GM18508 (cell line): ENCODE data around the gene MAPK9.
"Not testable (repeated sequence)": the region's sequence is repeated elsewhere in the genome, so short reads cannot be mapped to it uniquely, and the experiment has no call there.

ENCODE experiments used
- ATAC-seq: cut with Tn5 transposase; IDR thresholded peaks from one replicate; pipeline ENCODE4 v1.9.1; 2021; ENCODE audit warnings: moderate number of reproducible peaks; ENCODE audit not compliant: insufficient read depth, unreplicated experiment

Gene MAPK9

GRCh38 chr5:180328296-180329137 is 36.6 kb upstream of the MAPK9 start:
- no peak for ATAC-seq

DNA sequence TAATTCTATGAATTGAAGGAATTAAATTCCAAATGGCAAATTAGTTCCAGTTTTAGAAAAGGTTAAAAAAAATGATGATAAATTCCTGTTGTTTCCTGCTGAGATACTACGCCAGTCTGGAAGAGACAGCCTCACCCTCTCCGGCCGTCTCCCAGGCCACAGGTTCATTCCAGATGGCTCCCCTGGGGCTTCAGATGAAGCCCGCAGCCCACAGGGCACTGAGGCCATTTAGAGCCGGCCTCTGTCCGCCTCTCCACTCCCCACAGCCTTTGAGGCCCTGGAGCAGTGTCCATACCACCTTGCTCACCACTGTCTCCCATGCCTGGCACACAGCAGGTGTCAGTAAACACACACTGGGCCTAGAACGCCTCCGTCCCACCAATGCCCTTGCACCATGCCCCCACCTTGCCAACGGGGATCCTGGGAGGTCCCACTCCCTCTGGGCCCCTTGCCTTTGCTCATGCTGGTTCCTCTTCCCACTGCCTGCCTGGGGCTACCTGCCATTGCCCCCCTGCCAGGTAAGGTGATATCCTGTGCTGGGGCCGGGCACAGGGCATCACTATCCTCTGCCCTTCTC is 35.2 kb upstream of the MAPK9 start:
- ATAC-seq: no peak

GRCh38 chr5:180324601-180324950 is 32.7 kb upstream of the MAPK9 start:
- ATAC-seq: no peak

- no peak for ATAC-seq
These were observed 32.2 kb upstream of the MAPK9 start for GRCh38 chr5:180323941-180324600.

- no peak for ATAC-seq
These were observed 31.3 kb upstream of the MAPK9 start for GRCh38 chr5:180323160-180323559.

- ATAC-seq: no peak
These were observed 26.7 kb upstream of the MAPK9 start for GRCh38 chr5:180318456-180319089.

- no peak for ATAC-seq
These were observed 24.7 kb upstream of the MAPK9 start for GRCh38 chr5:180316586-180316985.

DNA sequence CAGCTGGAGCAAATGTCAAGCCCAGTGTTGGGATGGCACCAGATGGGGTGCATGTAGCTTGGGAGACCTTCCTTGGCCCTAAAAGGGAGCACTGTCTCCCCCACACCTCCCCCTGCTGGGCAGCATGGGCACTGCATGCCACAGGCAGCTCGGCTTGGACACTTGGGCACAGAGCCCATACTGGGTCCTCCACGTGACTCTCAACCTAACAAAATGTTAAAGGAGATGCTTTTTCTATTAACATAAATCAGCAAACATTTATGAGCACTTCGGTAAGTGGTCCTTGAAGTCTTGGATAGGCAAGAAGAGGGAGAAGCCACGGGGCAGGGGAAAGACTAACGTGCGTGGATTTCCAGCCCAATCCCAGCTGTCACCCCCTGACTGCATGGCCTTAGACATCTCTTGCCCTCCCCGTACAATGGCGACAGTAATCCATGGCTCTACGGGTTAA is 23.9 kb upstream of the MAPK9 start:
- ATAC-seq: no peak

- ATAC-seq: no peak
These were observed 22.0 kb upstream of the MAPK9 start for GRCh38 chr5:180313677-180314505.

DNA sequence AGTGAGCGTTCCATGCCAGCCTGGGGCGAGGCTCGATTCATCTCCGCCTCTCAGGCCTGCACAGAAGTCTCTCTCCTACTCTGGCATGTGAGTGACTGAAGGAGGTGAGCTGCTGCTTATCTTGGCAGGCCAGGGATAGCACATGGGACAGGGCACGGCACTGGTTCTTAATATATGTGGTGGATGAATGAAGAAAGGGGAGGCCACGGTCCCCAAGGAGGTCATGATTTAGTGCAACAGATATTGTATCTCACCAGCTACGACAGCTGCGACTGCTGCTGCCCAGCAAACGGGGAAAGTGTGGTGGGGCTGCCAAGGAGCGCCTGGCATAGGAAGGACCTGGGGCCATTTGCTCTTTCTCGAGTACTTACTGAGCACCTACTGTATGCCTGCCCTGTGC is 19.3 kb upstream of the MAPK9 start:
- no peak for ATAC-seq

GRCh38 chr5:180306796-180307195 is 14.9 kb upstream of the MAPK9 start:
- no peak for ATAC-seq

- ATAC-seq: no peak
These were observed 13.6 kb upstream of the MAPK9 start for GRCh38 chr5:180305481-180305880.

DNA sequence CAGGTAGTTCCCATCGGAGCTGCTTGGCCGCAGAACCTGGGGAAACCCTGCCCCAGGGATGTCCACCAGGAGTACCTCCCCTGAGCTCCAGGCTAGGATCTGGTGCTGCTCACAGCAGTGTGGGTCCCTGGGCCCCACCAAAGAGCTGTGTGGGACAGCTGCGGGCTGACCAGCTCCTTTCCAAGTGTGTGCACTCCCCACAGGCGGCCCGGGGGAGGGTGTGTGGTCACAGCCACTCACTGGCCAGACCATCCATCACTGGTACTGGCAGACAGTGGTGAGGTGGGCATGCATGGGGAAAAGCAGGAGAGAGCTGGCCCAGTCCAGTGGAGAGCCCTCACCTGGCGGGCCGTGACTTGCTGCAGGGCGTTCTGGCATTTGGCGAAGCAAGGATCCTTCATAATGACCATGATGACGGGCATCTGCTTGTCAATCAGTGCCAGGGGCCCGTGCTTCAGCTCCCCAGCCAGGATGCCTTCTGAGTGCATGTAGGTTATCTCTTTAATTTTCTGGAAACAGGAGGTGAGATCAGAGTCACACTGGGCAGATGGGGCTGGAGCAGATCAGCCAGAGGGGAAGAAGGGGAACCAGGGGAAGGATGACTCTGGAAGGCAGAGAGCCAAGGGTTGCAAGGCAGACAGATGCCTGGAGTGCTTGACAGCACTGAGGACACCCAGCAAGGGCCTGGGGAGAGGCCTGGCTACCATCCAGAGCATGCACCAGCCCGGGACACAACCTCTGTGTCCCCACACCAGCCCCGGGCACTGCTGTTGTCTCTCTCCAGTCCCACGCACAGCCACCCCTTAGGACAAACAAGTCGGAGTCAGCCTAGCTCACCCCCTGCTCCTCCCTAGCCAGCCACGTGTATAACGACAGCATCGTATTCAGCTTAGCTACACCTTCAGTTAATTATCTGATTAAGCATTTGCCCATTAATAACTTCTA is 12.8 kb upstream of the MAPK9 start:
- no peak for ATAC-seq

- no peak for ATAC-seq
These were observed 12.1 kb upstream of the MAPK9 start for GRCh38 chr5:180304016-180304292.

DNA sequence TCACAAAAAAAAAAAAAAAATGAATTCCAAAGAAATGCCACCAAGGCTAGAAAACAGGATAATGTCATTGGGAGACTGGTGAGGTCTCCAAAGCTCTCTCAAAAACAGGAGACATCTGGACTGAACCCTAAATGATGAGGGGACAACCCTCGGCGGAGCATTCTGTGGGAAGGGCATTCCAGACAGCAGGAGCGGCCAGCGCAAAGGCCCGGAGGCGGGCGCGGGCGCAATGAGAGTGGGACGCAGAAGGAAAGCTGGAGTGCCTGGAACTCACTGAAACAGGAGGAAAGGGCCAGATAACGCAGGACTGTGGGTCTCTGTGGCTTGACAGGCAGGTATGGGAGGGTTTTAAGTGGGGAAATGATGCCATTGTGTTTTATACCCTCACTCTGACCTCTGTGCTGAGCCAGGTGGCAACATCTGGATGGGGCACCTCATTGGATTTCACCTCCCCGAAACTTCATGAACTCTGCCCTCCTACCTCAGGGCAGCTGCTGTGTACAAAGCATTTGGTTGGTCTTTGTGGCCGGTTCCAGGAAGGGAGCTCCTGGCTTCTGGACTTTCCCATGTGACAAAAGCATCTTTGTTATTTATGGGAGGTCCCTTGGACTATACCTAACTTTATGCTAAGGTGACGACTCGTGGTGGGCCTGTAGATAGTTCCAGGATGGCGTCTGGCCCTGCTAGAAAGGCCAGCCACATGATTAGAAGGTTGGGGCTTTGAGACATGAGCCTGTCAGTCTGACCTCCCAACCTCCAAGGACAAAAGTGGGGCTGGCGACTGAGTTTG is 11.5 kb upstream of the MAPK9 start:
- no peak for ATAC-seq

DNA sequence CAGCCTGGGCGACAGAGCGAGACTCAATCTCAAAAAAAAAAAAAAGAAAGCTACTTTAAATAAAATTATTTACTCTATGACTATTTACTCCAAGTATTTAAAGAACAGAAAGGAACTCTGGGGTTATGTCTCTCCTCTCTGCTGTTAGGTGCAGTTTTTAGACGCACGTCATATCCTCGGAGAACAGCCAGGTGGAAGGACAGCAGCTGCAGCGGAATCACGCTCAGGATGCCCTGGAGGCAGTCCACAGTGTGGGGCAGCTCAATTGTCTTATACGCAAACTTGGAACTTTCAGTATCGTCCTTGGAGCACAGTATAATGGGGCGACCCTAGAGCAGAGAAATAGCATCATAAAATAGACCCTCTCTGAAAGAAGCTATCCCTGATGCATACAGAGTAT is 10.4 kb upstream of the MAPK9 start:
- no peak for ATAC-seq

GRCh38 chr5:180301253-180301652 is 9.4 kb upstream of the MAPK9 start:
- no peak for ATAC-seq

DNA sequence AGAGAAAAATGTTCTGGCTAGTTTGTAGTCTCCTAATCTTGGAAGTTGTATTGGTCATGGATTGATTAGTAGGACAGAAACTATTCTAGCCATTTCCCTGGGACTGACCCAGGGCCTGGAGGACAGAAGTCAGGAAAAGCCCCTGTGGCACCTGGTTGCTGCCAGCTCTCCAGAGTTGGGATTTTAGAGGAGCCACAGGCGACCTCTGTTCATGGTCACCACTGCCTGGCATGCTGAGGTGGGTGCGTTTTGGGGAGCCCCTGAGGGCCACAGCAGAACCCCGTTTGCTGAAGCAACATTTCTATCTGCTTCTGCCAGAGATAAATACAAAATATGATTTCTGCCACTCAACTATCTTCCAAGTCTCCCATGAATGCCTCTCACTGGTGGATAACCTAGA is 7.6 kb upstream of the MAPK9 start:
- no peak for ATAC-seq

- not testable (repeated sequence) for ATAC-seq
These were observed 7.1 kb upstream of the MAPK9 start for GRCh38 chr5:180299014-180299413.
